Spleen (tissue), 7 donors: ENCODE measurements around the gene CNGA4.

Source experiments
- CTCF ChIP-seq, 11 experiments: fragments of 200-600 bp in 7 of 11; fragments of 450-650 bp in 4 of 11; sonication (generic) in 4 of 11; IDR thresholded peaks in 8 of 11; conservative IDR thresholded peaks in 3 of 11; 1 replicate in 7 of 11; 2 replicates in 4 of 11; pipeline versions ENCODE4 v1.4.0 to v1.8.0; 2016 to 2021; ENCODE audit warnings: antibody characterized with exemption in 11 of 11, inconsistent platforms in 4 of 11, mild to moderate bottlenecking in 1 of 11
- POLR2A ChIP-seq, 3 donors: fragments of 450-650 bp; IDR thresholded peaks; one replicate each; pipeline ENCODE4 v1.5.1; 2017; ENCODE audit warnings: antibody characterized with exemption in 3 of 3, mild to moderate bottlenecking in 1 of 3
- POLR2AphosphoS5 ChIP-seq, 3 donors: sonication (generic); formaldehyde crosslinking; IDR thresholded peaks; one replicate each; pipeline ENCODE4 v1.5.1; 2017; ENCODE audit warnings: antibody characterized with exemption in 3 of 3
- donor health status: DM: no; HTN: no; CAD: no; lungs with moderate emphysema.
- donor health status: DM: no; HTN: no; CAD: no.
- donor health status: DM: no; HTN: no; CAD: no.

- no peak for TF ChIP-seq CTCF (IDR thresholded peaks at IDR 0.05 in 8 of 11, conservative IDR thresholded peaks at IDR 0.05 in 3 of 11)
- TF ChIP-seq POLR2A (IDR thresholded peaks at IDR 0.05): no peak
- no peak for TF ChIP-seq POLR2AphosphoS5 (IDR thresholded peaks at IDR 0.05)
Observed at GRCh38 chr11:6194065-6194581, 44.8 kb upstream of the CNGA4 start.
